ENCODE data around the gene SWSAP1.

Gene SWSAP1

DNA sequence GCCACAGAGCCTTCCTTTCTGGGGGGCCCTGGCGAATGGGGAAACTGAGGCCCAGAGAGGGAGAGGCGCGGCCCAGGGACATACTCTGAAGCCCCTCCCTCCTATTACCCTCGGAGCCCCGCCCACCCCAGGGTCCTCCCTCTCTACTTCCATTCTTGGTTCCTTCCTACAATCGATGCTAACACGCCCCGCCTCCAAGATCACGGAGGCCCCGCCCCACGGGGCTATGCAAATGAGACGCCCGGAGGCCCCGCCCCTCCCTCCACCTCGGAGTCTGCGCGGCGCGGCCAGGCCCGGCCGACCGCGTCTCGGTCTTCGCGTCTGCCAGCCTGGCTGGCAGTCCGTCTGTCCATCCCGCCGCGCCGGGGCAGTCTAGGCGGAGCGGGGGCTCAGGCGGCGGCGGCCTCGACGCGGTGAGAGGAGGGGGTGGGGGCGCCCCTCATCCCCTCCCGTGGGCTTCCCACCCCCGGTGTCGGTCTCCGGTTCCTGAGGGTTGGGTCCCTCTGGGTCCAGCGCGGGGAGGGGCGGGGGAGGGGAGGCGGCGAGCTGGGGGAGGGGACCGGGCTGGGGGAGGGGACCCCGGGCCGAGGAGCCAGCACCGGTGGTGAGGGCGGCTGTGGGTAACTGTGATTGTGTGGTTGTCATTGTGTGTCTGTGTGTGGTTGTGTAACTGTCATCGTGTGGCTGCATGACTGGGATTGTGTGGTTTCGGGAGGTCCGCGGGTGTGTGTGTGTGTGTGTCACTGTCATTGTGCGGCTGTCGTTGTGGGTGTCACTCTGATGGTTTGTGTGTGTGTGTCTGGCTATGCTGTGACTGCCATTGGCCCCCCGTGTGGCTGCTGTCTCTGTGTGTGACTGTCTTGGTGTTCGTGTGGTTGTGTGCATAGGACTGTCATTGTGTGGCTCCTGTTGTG lies 19.0 kb upstream of the SWSAP1 start, which contains the start of gene PLPPR2:
Gene PLPPR2, plus strand, starts transcription at position 273 of the 914 bp plus-strand sequence. CDS start 2,242 bp downstream, outside the sequence.
- DNase-seq, result peak; percentile 80 to 83

DNA sequence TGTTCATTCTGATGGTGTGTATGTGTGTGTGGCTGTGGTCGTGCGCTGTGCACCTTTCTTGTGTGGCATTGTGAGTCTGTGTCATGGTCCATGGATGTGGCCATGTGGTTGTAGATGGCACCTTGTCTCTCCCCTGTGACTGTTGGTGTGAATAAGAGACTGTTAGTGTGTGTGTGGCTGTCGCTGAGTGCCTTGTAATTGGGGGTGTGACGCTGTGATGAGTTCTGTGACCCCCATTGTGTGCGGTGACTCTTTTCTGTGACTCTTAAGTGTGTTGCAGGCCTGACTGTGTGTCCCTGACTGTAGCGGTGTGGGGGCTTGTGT lies 18.4 kb upstream of the SWSAP1 start:
- no peak for DNase-seq

GRCh38 chr19:11356676-11357550 lies 17.6 kb upstream of the SWSAP1 start:
- DNase-seq, result no peak

- no peak for DNase-seq
Observed at GRCh38 chr19:11359421-11359820, 15.0 kb upstream of the SWSAP1 start.

DNA sequence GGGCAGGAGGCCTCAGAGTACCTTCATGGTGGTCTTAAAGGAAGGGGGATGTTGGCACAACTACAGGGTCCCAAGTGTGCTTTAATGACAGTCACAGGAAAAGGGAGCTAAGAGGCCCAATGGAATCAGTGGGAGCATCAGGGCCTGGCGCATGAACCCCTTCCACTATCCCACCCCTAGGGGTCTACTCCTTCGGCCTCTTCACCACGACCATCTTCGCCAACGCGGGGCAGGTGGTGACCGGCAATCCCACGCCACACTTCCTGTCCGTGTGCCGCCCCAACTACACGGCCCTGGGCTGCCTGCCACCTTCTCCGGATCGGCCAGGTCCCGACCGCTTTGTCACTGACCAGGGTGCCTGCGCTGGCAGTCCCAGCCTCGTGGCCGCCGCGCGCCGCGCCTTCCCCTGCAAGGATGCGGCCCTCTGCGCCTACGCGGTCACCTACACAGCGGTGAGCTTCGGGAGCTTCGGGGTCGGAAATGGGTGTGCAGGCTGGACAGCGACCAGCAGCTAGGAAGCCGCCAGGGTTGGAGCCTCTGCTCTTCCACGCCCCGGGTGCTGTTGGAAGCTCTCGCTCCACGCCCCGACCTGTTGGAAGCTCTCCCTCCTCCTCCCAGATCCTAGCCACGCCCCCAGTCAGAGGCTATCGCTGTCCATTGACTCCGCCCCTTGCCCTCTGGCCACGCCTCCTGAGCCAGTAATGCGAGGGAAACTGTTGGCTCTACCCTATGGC lies 13.3 kb upstream of the SWSAP1 start:
- no peak for DNase-seq

DNA sequence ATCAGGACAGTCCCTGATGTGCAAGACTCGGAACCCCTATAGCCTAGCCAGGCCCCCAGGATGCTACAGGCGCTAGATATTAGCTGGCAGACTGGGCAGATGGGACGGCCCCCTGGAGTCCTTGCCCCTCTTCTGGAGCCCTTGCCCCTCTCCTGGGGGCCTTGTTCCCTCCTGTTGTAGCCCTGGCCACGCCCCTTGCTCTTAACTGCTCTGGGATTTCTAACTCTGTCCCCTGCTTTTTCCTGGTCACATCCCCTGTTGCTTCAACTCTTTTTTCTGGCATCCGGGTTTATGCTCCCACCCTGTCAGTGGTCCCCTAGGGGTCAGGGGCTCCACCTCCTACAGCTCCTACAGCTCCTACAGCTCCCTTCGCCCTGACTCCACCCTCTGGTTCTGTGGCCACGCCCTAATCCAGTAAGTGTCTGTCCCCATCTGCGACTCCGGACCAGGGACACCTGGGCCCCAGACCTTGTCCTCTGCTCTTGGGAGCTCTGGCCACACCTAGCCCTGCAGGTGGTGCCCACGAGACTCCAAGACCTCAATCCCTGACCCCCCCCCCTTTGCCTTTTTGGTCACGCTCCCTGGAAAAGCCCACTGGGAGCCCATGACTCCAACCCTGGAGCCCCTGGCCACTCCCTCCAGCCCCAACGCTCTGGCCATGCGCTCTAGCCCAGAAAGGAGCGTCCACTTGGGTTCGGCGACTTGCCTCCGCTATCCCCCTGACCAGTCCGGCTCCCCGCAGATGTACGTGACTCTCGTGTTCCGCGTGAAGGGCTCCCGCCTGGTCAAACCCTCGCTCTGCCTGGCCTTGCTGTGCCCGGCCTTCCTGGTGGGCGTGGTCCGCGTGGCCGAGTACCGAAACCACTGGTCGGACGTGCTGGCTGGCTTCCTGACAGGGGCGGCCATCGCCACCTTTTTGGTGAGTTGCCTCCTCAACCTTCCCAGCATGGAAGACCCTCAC lies 12.4 kb upstream of the SWSAP1 start:
- DNase-seq, result no peak

DNA sequence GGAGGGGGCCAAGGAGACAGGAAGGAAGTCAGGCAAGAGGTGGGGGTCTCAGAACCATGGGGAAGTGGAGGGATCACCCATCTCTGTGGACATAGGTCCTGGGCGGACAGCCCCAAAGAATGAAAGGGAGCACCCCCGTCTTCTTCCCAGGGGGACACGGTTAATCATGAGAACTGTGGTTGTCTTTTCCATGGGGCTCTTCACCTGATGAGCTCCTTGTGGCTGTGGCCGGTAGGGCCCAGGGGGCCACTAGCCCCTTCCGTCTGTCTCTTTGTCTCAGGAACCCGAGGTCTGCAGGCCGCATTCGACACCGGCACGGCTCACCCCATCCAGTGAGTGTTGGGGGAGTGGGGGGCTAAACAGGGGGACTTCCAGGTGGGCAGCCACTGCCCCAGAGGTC lies 10.6 kb upstream of the SWSAP1 start:
- DNase-seq, result no peak

DNA sequence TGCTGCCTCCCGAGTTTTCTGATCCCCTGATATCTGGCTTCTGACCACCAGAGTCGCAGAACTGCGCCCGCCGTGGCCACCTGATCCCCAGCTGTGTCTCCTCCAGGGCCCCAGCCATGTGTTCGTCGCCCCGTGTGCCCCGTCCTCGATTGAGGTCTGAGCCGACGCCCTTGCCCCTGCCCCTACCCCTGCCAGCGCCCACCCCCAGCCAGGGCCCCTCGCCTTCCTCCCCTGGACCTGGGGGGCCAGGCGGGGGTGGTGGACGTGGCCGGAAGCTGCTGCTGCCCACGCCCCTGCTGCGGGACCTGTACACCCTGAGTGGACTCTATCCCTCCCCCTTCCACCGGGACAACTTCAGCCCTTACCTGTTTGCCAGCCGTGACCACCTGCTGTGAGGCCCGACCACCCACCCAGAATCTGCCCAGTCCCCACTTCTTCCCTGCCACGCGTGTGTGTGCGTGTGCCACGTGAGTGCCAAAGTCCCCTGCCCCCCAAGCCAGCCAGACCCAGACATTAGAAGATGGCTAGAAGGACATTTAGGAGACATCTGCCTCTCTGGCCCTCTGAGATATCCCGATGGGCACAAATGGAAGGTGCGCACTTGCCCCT lies 10.1 kb upstream of the SWSAP1 start:
- no peak for DNase-seq

- DNase-seq, result no peak
Observed at GRCh38 chr19:11364935-11365334, 9.5 kb upstream of the SWSAP1 start.

DNA sequence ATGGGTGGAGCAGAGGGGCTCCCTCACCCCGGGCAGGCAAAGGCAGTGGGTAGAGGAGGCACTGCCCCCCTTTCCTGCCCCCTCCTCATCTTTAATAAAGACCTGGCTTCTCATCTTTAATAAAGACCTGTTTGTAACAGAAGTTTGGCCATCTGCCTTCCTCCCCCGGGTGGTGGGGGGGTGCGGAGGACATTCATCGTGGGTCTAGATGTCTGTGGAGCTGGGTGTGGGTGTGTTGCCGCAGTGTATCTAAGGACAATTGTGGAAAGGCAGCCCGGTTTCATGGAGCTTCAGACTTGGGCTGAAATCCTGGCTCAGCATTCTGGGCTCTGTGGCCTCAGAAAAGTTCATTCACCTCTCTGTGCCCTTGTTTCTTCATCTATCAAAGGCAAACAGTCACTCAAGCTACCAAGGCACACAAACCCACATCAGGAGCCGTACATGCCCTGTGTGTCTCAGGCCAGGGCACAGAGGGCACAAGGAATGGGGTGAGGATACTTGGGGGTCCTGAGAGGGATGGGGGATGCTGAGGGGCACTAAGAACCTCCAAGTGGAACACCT lies 8.8 kb upstream of the SWSAP1 start:
- no peak for DNase-seq

- no peak for DNase-seq
Observed at GRCh38 chr19:11367528-11367927, 6.9 kb upstream of the SWSAP1 start.

- no peak for DNase-seq
Observed at GRCh38 chr19:11370744-11371143, 3.7 kb upstream of the SWSAP1 start.

DNA sequence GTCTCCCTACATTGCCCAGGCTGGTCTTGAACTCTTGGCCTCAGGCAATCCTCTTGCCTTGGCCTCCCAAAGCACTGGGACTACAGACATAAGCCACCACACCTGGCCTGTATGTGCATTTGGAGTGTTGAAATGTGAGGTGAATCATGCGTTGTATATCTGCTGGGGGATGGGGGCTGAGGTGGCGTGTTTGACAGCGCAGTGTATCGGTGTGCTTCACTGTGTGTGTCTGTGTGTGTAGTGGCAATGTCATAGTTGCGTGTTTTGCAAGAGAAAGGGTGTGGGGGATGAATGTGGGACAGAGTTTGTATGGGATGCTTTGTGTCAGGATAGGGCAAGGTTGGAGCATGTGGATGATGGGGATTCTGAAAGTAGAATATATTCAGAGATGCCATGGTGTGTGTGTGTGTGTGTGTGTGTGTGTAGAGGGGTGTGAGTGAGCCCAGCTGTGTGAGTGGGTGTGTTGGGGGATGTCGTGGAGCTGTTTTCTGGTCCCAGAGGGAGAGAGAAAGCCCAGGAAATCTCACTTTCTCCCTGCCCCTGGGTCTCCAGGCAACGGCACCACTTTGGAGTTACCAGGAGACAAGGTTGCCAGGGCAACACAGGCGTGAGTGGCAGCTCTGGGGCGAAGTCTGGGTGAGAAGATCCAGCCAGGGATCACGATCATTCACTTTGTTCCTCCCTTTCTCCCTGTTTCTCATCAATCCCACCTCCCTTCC lies 1.1 kb upstream of the SWSAP1 start:
- no peak for DNase-seq

DNA sequence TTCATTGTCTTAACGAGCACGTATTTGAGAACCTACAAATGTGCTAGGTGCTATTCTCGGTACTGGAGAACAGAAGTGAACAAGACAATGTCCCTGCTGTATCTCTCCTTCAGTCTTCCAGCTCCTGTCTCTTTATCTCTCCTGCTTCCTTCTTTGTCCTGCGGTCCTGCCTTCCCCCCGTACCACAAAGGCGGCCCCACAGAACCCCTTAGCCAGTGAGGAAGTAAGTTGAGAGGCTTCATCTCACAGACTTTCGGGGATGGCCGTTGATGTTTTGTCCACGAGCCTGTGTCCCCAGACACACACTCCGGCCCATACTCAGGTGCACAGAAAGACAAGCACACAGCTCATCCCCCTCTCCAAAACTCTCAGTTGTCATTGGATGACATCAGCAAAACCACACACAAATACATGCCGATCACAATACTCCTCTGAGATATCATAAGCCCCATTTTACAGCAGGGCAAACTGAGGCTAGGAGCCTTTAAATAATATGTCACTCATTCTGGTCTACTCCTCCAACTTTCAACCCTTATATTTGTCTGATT lies 507 bp upstream of the SWSAP1 start:
- DNase-seq, result no peak

DNA sequence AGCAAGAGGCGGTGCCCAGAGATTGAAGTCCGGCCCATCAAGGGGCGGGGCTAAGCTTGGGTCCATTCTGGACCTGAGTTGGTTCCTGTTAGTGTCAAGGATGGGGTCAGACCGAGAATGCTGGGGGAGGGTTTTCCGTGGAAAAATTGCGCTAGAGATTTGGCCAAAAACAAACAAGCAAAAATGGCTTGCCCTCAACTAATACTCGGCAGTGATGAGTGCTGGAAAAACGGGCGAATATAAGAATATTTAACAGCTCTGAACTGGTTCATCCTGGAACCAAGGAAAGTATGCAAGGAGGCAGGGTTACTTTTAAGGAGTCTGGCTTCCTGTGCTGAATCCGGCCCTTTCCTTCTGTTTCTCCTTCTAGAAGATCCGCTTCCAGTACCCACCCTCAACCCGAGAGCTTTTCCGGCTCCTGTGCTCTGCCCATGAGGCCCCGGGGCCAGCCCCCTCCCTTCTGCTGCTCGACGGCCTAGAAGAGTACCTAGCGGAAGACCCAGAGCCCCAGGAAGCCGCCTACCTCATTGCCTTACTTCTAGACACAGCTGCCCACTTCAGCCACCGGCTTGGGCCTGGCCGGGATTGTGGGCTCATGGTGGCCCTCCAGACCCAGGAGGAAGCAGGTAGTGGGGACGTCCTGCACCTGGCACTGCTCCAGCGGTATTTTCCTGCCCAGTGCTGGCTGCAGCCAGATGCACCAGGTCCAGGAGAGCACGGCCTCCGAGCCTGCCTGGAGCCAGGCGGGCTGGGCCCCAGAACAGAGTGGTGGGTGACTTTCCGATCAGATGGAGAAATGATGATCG lies 880 bp downstream of the SWSAP1 start:
- DNase-seq, result peak in 1 of 2 donors; percentile 58

DNA sequence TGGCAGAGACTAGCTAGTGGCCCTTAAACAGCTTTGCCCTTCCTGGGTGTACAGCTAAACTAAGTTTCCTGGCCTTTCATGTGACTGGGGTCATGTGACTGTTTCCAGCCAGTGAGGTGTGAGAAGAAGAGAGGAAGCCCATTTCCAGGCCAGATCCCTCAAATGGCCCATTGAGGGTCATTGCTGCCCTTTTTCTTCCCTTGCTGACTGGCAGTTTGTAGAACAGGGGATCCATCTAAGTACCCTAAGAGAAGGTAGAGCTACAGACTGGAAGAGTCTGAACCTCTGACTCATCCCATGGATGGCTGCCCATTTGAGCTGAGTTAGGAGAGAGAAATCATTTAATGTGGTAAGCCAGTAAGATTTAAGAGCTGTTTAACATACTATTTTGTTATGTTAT lies 2.8 kb downstream of the SWSAP1 start:
- DNase-seq, result no peak

GRCh38 chr19:11377756-11378155 lies 3.3 kb downstream of the SWSAP1 start:
- DNase-seq, result no peak

DNA sequence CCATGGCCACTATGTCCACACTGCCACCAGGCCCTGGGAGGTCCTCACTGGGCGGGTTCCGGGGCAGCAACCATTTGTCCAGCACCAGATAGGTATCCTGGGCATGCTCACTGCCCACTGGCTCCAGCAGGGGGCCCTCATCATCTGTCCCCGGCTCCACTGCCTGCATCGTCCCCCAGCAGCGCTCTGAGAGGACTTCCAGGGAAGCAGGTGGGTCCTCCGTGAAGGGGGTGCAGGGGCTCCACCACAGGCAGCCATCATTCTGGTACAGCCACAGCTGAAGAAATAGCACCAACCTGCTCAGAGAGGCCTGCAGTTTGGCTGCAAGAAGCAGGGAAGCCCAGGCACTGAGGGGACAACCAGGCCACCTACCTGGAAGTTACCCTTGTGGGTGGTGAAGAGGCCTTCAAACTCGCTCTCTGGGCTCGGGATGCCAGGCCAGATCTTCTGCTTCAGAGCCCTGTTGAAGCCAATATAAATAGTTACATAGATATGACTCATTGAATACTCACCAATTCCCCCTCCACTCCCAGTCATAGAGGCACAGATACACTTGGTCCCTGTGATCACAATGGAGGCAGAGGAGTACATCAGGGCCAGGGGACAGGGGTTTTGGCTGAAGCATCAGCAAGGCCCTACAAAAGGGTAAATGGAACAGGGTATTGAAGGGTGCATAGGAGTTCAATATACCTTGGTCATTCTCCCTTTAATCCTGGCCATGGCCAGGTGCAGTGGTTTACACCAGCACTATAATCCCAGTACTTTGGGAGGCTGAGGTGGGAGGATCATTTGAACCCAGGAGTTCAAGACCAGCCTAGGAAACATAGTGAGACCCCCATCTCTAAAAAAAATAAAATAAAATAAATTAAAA lies 4.1 kb downstream of the SWSAP1 start:
- DNase-seq, result no peak

All from stimulated activated CD4-positive, alpha-beta T cell treated with anti-CD3 and anti-CD28 coated beads, Interleukin-2, amount 100 ng/mL, for 48 hours (primary cell).